Astrocyte (in vitro differentiated cells and primary cell): ENCODE measurements around the gene FGF12. TPM values are rescaled to one million over a fixed set of nuclear protein-coding genes. Genes with fewer than 3 reads are reported as not detected.

Experiments
- DNase-seq: peaks from one replicate; pipeline ENCODE4 v3.0.0-alpha.2; 2010; ENCODE audit warnings: low read depth
- FAIRE-seq: peaks from 2 replicates; lab custom pipeline; 2011; peaks lifted over from hg19 to GRCh38; lab: Jason Lieb, UNC
- H2AFZ ChIP-seq: 2 replicates; pipeline ENCODE4 v1.6.0; 2012; ENCODE audit warnings: low read depth, low read length, inconsistent platforms
- H3K27ac ChIP-seq: 2 replicates; pipeline ENCODE4 v1.5.1; 2011; ENCODE audit warnings: low read depth, low read length, inconsistent platforms
- H3K27me3 ChIP-seq: 2 replicates; pipeline ENCODE4 v1.6.0; 2011; ENCODE audit warnings: low read length, inconsistent platforms; ENCODE audit not compliant: insufficient read depth
- H3K36me3 ChIP-seq: 2 replicates; pipeline ENCODE4 v1.5.1; 2011; ENCODE audit warnings: low read length, inconsistent platforms; ENCODE audit not compliant: insufficient read depth
- H3K4me1 ChIP-seq: 2 replicates; pipeline ENCODE4 v1.5.1; 2011; ENCODE audit warnings: low read length, inconsistent platforms; ENCODE audit not compliant: insufficient read depth
- H3K4me2 ChIP-seq: 2 replicates; pipeline ENCODE4 v1.6.0; 2012; ENCODE audit warnings: low read length, inconsistent platforms
- H3K4me3 ChIP-seq: 2 replicates; pipeline ENCODE4 v1.5.1; 2011; ENCODE audit warnings: low read depth, mild to moderate bottlenecking, low read length, inconsistent platforms; ENCODE audit not compliant: insufficient read depth
- H3K79me2 ChIP-seq: 2 replicates; pipeline ENCODE4 v1.6.0; 2012; ENCODE audit warnings: mild to moderate bottlenecking, low read length, inconsistent platforms; ENCODE audit not compliant: insufficient read depth
- H3K9ac ChIP-seq: 2 replicates; pipeline ENCODE4 v1.6.0; 2012; ENCODE audit warnings: mild to moderate bottlenecking, low read length, inconsistent platforms
- H3K9me3 ChIP-seq: 2 replicates; pipeline ENCODE4 v1.5.1; 2012; ENCODE audit warnings: low read depth, mild to moderate bottlenecking, low read length, inconsistent platforms; ENCODE audit not compliant: insufficient read depth
- H4K20me1 ChIP-seq: 2 replicates; pipeline ENCODE4 v1.6.0; 2012; ENCODE audit warnings: low read length, inconsistent platforms; ENCODE audit not compliant: insufficient read depth
- H3K27ac Mint-ChIP-seq: one replicate; pipeline ENCODE4 v1.8.0; 2021; ENCODE audit warnings: mild to moderate bottlenecking, mixed read lengths; ENCODE audit not compliant: unreplicated experiment
- H3K27me3 Mint-ChIP-seq: one replicate; pipeline ENCODE4 v1.8.0; 2021; ENCODE audit warnings: low read depth, mixed read lengths; ENCODE audit not compliant: unreplicated experiment
- H3K36me3 Mint-ChIP-seq: one replicate; pipeline ENCODE4 v1.8.0; 2021; ENCODE audit warnings: low read depth, mixed read lengths; ENCODE audit not compliant: unreplicated experiment
- H3K4me1 Mint-ChIP-seq: one replicate; pipeline ENCODE4 v1.8.0; 2021; ENCODE audit warnings: low read depth, mixed read lengths; ENCODE audit not compliant: unreplicated experiment
- H3K4me3 Mint-ChIP-seq: one replicate; pipeline ENCODE4 v1.8.0; 2021; ENCODE audit warnings: mild to moderate bottlenecking, moderate library complexity, mixed read lengths; ENCODE audit not compliant: unreplicated experiment
- H3K9me3 Mint-ChIP-seq: one replicate; pipeline ENCODE4 v1.8.0; 2021; ENCODE audit warnings: mild to moderate bottlenecking, mixed read lengths; ENCODE audit not compliant: unreplicated experiment
- CTCF ChIP-seq: IDR thresholded peaks from 2 replicates; pipeline ENCODE4 v1.5.1; 2011; ENCODE audit warnings: low read depth, mild to moderate bottlenecking, inconsistent platforms, low read length, moderate library complexity; ENCODE audit not compliant: insufficient read depth
- EZH2 ChIP-seq: IDR thresholded peaks from 2 replicates; pipeline ENCODE4 v1.6.1; 2012; ENCODE audit warnings: mild to moderate bottlenecking, low read length, inconsistent platforms; ENCODE audit not compliant: insufficient read depth
- total RNA-seq: library from RNA; stranded (reverse); gene quantifications from 2 replicates; pipeline ENCODE4 v1.2.1, GENCODE V29; 2021

The FGF12 gene
- total RNA-seq, 1 donor from 2014 or later: 1.4 TPM

GRCh38 chr3:192620275-192620674, 107.1 kb downstream of the FGF12 start:
- no peaks in the 10 kb centered on the region for H3K36me3 ChIP-seq
- peaks cover 2% of the 10 kb centered on the region for H3K4me1 Mint-ChIP-seq
- H3K79me2 ChIP-seq: no peaks in the 10 kb centered on the region
- FAIRE-seq (no peak), DNase-seq (no peak)
- H3K27ac ChIP-seq: no peak overlapping the region
- TF ChIP-seq EZH2: no peak
- no peak for TF ChIP-seq CTCF
- no peaks in the 10 kb centered on the region for H3K27me3 ChIP-seq
- H2AFZ ChIP-seq: no peak overlapping the region
- no peaks in the 10 kb centered on the region for H3K36me3 Mint-ChIP-seq
- no peaks in the 10 kb centered on the region for H3K9me3 Mint-ChIP-seq
- H3K9ac ChIP-seq: no peak overlapping the region
- H3K4me2 ChIP-seq: no peak overlapping the region
- no peaks in the 10 kb centered on the region for H3K27me3 Mint-ChIP-seq
- H4K20me1 ChIP-seq: no peaks in the 10 kb centered on the region
- no peak overlapping the region for H3K4me3 ChIP-seq
- H3K9me3 ChIP-seq: no peaks in the 10 kb centered on the region
- H3K27ac Mint-ChIP-seq: no peak overlapping the region
- H3K4me3 Mint-ChIP-seq: no peak overlapping the region
- no peaks in the 10 kb centered on the region for H3K4me1 ChIP-seq

GRCh38 chr3:192611411-192611810, 115.9 kb downstream of the FGF12 start:
- DNase-seq (no peak), FAIRE-seq (no peak)
- H3K36me3 Mint-ChIP-seq: no peaks in the 10 kb centered on the region

More at GRCh38 chr3:192611411-192611810, 115.9 kb downstream of the FGF12 start:
- Histone ChIP-seq H3K36me3 (no peaks in the 10 kb centered on the region), H3K27ac (no peak overlapping the region), H3K9me3 (no peaks in the 10 kb centered on the region), H3K79me2 (no peaks in the 10 kb centered on the region), H4K20me1 (no peaks in the 10 kb centered on the region), H3K4me2 (no peak overlapping the region), H2AFZ (no peak overlapping the region), H3K27me3 (no peaks in the 10 kb centered on the region), H3K4me3 (no peak overlapping the region), H3K4me1 (no peaks in the 10 kb centered on the region), H3K9ac (no peak overlapping the region)
- Mint-ChIP-seq H3K4me1 (no peaks in the 10 kb centered on the region), H3K9me3 (no peaks in the 10 kb centered on the region), H3K4me3 (no peak overlapping the region), H3K27ac (no peak overlapping the region), H3K27me3 (peaks cover 1% of the 10 kb centered on the region)
- TF ChIP-seq EZH2 (no peak), CTCF (no peak)
